Measurements from ENCODE around the gene USP17L26. TPM values are rescaled to one million over a fixed set of nuclear protein-coding genes. Genes with fewer than 3 reads are reported as not detected.
"Not testable (repeated sequence)": the region's sequence is repeated elsewhere in the genome, so short reads cannot be mapped to it uniquely, and the experiment has no call there.

The USP17L26 gene
- total RNA-seq, result not detected in 2 replicates

GRCh38 chr4:9334358-9334757, at the start of gene USP17L26:
Gene USP17L26, plus strand, starts transcription at chr4:9334658. Its CDS starts 0 bp downstream, at chr4:9334658.
- DNase-seq; H3K36me3 Mint-ChIP-seq (ENCODE audit: low read depth); H3K9me3 Mint-ChIP-seq; H3K27me3 Mint-ChIP-seq; H3K4me1 Mint-ChIP-seq; H3K4me3 Mint-ChIP-seq; intact Hi-C loops (cut with micrococcal nuclease); H3K27ac Mint-ChIP-seq: not testable (repeated sequence)

GRCh38 chr4:9324191-9324590, 10.3 kb upstream of the USP17L26 start:
- H3K4me1 Mint-ChIP-seq; H3K27ac Mint-ChIP-seq; H3K4me3 Mint-ChIP-seq; intact Hi-C loops (cut with micrococcal nuclease); H3K36me3 Mint-ChIP-seq (ENCODE audit: low read depth); H3K9me3 Mint-ChIP-seq; H3K27me3 Mint-ChIP-seq: not testable (repeated sequence)
- DNase-seq, result peak; percentile 53

GRCh38 chr4:9324865-9325264, 9.6 kb upstream of the USP17L26 start, which contains the start of gene USP17L24:
Gene USP17L24, plus strand, starts transcription at chr4:9325165. Its CDS starts 0 bp downstream, at chr4:9325165.
- H3K36me3 Mint-ChIP-seq (ENCODE audit: low read depth); H3K4me1 Mint-ChIP-seq; DNase-seq; H3K4me3 Mint-ChIP-seq; intact Hi-C loops (cut with micrococcal nuclease); H3K9me3 Mint-ChIP-seq; H3K27ac Mint-ChIP-seq; H3K27me3 Mint-ChIP-seq: not testable (repeated sequence)

- DNase-seq; H3K4me3 Mint-ChIP-seq; H3K27me3 Mint-ChIP-seq; H3K27ac Mint-ChIP-seq; H3K9me3 Mint-ChIP-seq; H3K36me3 Mint-ChIP-seq (ENCODE audit: low read depth); H3K4me1 Mint-ChIP-seq; intact Hi-C loops (cut with micrococcal nuclease): not testable (repeated sequence)
Observed at GRCh38 chr4:9329611-9330010, 4.8 kb upstream of the USP17L26 start, which contains the start of gene USP17L25. Gene USP17L25, plus strand, starts transcription at chr4:9329911. Its CDS starts 0 bp downstream, at chr4:9329911.

- H3K36me3 Mint-ChIP-seq (ENCODE audit: low read depth); H3K4me3 Mint-ChIP-seq; H3K4me1 Mint-ChIP-seq; DNase-seq; H3K27ac Mint-ChIP-seq; intact Hi-C loops (cut with micrococcal nuclease); H3K27me3 Mint-ChIP-seq; H3K9me3 Mint-ChIP-seq: not testable (repeated sequence)
Observed at GRCh38 chr4:9339103-9339502, 4.6 kb downstream of the USP17L26 start, which contains the start of gene USP17L5. Gene USP17L5, plus strand, starts transcription at chr4:9339403. Its CDS starts 0 bp downstream, at chr4:9339403.

GRCh38 chr4:9343848-9344247, 9.4 kb downstream of the USP17L26 start, which contains the start of gene USP17L27:
Gene USP17L27, plus strand, starts transcription at chr4:9344148. Its CDS starts 0 bp downstream, at chr4:9344148.
- DNase-seq; intact Hi-C loops (cut with micrococcal nuclease): not testable (repeated sequence)

GRCh38 chr4:9348593-9348992, 14.1 kb downstream of the USP17L26 start, which contains the start of gene USP17L28:
Gene USP17L28, plus strand, starts transcription at chr4:9348893. Its CDS starts 0 bp downstream, at chr4:9348893.
- H3K27ac Mint-ChIP-seq; DNase-seq; H3K36me3 Mint-ChIP-seq (ENCODE audit: low read depth); H3K27me3 Mint-ChIP-seq; H3K4me3 Mint-ChIP-seq; H3K9me3 Mint-ChIP-seq; intact Hi-C loops (cut with micrococcal nuclease); H3K4me1 Mint-ChIP-seq: not testable (repeated sequence)

More at GRCh38 chr4:9343848-9344247, 9.4 kb downstream of the USP17L26 start, which contains the start of gene USP17L27:
- H3K4me3 Mint-ChIP-seq; H3K27ac Mint-ChIP-seq; H3K27me3 Mint-ChIP-seq; H3K9me3 Mint-ChIP-seq; H3K4me1 Mint-ChIP-seq; H3K36me3 Mint-ChIP-seq (ENCODE audit: low read depth): not testable (repeated sequence)

GRCh38 chr4:9350866-9351265, 16.4 kb downstream of the USP17L26 start:
- H3K4me1 Mint-ChIP-seq; H3K27me3 Mint-ChIP-seq; H3K27ac Mint-ChIP-seq; H3K9me3 Mint-ChIP-seq; H3K4me3 Mint-ChIP-seq; intact Hi-C loops (cut with micrococcal nuclease); H3K36me3 Mint-ChIP-seq (ENCODE audit: low read depth); DNase-seq: not testable (repeated sequence)

GRCh38 chr4:9353338-9353737, 18.9 kb downstream of the USP17L26 start, which contains the start of gene USP17L29:
Gene USP17L29, plus strand, starts transcription at chr4:9353638. Its CDS starts 0 bp downstream, at chr4:9353638.
- H3K27me3 Mint-ChIP-seq; H3K36me3 Mint-ChIP-seq (ENCODE audit: low read depth); H3K9me3 Mint-ChIP-seq; H3K27ac Mint-ChIP-seq; intact Hi-C loops (cut with micrococcal nuclease); DNase-seq; H3K4me3 Mint-ChIP-seq; H3K4me1 Mint-ChIP-seq: not testable (repeated sequence)

GRCh38 chr4:9362829-9363228, 28.4 kb downstream of the USP17L26 start, which contains the start of gene USP17L30:
Gene USP17L30, plus strand, starts transcription at chr4:9363129. Its CDS starts 0 bp downstream, at chr4:9363129.
- H3K27ac Mint-ChIP-seq; H3K27me3 Mint-ChIP-seq; DNase-seq; H3K36me3 Mint-ChIP-seq (ENCODE audit: low read depth); H3K4me1 Mint-ChIP-seq; H3K4me3 Mint-ChIP-seq; H3K9me3 Mint-ChIP-seq; intact Hi-C loops (cut with micrococcal nuclease): not testable (repeated sequence)

- H3K36me3 Mint-ChIP-seq (ENCODE audit: low read depth); H3K9me3 Mint-ChIP-seq; intact Hi-C loops (cut with micrococcal nuclease); H3K27me3 Mint-ChIP-seq; H3K4me1 Mint-ChIP-seq; H3K27ac Mint-ChIP-seq: not testable (repeated sequence)
- H3K4me3 Mint-ChIP-seq, result peak overlapping the region; percentile 28
- peak; percentile 47 for DNase-seq
Observed at GRCh38 chr4:9379881-9380280, 45.4 kb downstream of the USP17L26 start.

- H3K27ac Mint-ChIP-seq; intact Hi-C loops (cut with micrococcal nuclease); H3K27me3 Mint-ChIP-seq; H3K36me3 Mint-ChIP-seq (ENCODE audit: low read depth); H3K9me3 Mint-ChIP-seq; H3K4me1 Mint-ChIP-seq: not testable (repeated sequence)
- H3K4me3 Mint-ChIP-seq, result peak overlapping the region; percentile 65
- DNase-seq, result peak; percentile 88
Observed at GRCh38 chr4:9381012-9381534, 46.6 kb downstream of the USP17L26 start.

GRCh38 chr4:9384126-9384525, 49.7 kb downstream of the USP17L26 start:
- peaks cover 2% of the 10 kb centered on the region for H3K27me3 Mint-ChIP-seq
- H3K4me1 Mint-ChIP-seq, result no peaks in the 10 kb centered on the region
- H3K9me3 Mint-ChIP-seq, result no peaks in the 10 kb centered on the region

More at GRCh38 chr4:9384126-9384525, 49.7 kb downstream of the USP17L26 start:
- peak; percentile 42 for DNase-seq
- Mint-ChIP-seq H3K36me3 (ENCODE audit: low read depth) (no peaks in the 10 kb centered on the region), H3K4me3 (no peak overlapping the region), H3K27ac (no peak overlapping the region)
- intact Hi-C loops (cut with micrococcal nuclease), result no loop called here
